Measurements from ENCODE around the gene FAAH2. TPM values are rescaled to one million over a fixed set of nuclear protein-coding genes. Genes with fewer than 3 reads are reported as not detected.

The FAAH2 gene
- total and polyA plus RNA-seq, 9 of the 15 experiments (the other 6 are each of a cell fraction or from before 2014, with no cell fraction given), result 0.07 to 1.1 (median 0.47) TPM

DNA sequence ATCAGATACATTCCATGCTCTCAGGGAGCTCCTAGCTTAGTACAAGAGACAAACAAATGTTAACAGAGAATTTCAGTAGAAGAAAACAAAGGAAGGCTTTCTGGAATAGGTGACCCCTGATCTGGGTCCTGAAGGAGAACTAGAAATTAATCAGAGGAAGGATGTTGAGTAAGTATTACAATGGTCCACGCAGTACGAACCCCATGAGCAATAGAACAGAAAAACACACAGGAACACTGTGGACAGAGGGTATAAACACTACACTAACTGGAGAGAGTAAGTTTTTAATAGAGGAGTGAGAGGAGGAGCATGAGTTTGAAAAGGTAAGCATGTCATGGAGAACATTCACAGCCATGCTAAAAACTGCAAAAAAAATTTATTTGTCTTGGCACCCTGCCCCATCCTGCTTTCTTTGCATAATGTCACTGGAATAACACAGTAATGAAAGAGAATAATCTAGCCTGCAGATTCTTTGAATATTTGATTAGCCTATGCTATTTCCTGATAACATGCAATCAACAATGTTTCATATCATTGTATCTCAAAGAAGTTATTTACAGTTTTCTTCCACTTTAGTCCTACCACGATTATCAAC is 165.0 kb downstream of the FAAH2 start:
- Histone ChIP-seq H3K9ac (ENCODE audit: insufficient read depth in 1 of 2, low read depth in 2 of 2, low read length in 2 of 2) (no peak overlapping the region), H3K4me2 (ENCODE audit: insufficient read depth, low read length) (no peak overlapping the region), H4K20me1 (replicated peaks; ENCODE audit: control insufficient read depth, insufficient read depth, low read length) (no peaks in the 10 kb centered on the region), H3K4me1 (replicated peaks in 1 of 2; ENCODE audit: control insufficient read depth in 2 of 2, insufficient read depth in 2 of 2, low read length in 2 of 2) (no peaks in the 10 kb centered on the region), H3K4me3 (no peak overlapping the region), H3K36me3 (ENCODE audit: control insufficient read depth, insufficient read depth, low read length) (no peaks in the 10 kb centered on the region), H2AFZ (ENCODE audit: low read depth, low read length) (no peak overlapping the region), H3K9me1 (ENCODE audit: control insufficient read depth, insufficient read depth, low read length) (no peaks in the 10 kb centered on the region), H3K79me2 (ENCODE audit: control insufficient read depth, insufficient read depth, low read length) (no peaks in the 10 kb centered on the region), H3K27ac (ENCODE audit: extremely low read depth, low read depth, low read length) (no peak overlapping the region), H3K27me3 (ENCODE audit: control insufficient read depth in 2 of 2, insufficient read depth in 2 of 2, low read length in 2 of 2) (no peaks in the 10 kb centered on the region), H3K9me3 (replicated peaks; ENCODE audit: control insufficient read depth, insufficient read depth, low read depth, low read length) (no peaks in the 10 kb centered on the region)
- in situ Hi-C loops (cut with MboI), result no loop called here
- ChIA-PET POLR2A (no interaction called here), CTCF (ENCODE audit: low intra/inter-chr PET ratio) (no interaction called here)
- no peak for ATAC-seq
- no TSS peak for BruUV-seq (replicated peaks)
- no peak for FAIRE-seq
- no peak for DNase-seq (ENCODE audit: extremely low read depth in 1 of 4, low spot score in 3 of 4)
- WGBS (ENCODE audit: insufficient coverage, low coverage, missing lambda C conversion rate), result 0% methylated on average over 3 of the region's 3 CpGs
- intact Hi-C loops (cut with micrococcal nuclease), result loop anchor here (5.0 kb wide), 3 partner anchors 169 to 349 kb away; no protein-coding TSS in a partner anchor
- no peak for TF ChIP-seq TFAM (CRISPR knock-in tag; conservative IDR thresholded peaks at IDR 0.05)
- TF ChIP-seq HNRNPUL1 (IDR thresholded peaks at IDR 0.05; ENCODE audit: low read length), result no peak
- TF ChIP-seq, protein P1, sequence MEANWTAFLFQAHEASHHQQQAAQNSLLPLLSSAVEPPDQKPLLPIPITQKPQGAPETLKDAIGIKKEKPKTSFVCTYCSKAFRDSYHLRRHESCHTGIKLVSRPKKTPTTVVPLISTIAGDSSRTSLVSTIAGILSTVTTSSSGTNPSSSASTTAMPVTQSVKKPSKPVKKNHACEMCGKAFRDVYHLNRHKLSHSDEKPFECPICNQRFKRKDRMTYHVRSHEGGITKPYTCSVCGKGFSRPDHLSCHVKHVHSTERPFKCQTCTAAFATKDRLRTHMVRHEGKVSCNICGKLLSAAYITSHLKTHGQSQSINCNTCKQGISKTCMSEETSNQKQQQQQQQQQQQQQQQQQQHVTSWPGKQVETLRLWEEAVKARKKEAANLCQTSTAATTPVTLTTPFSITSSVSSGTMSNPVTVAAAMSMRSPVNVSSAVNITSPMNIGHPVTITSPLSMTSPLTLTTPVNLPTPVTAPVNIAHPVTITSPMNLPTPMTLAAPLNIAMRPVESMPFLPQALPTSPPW (CRISPR knock-in tag; IDR thresholded peaks at IDR 0.05), result no peak
- TF ChIP-seq JUND (IDR thresholded peaks at IDR 0.05; ENCODE audit: borderline replicate concordance, low read depth, low read length), result no peak
- no peak for TF ChIP-seq JUND (tag; IDR thresholded peaks at IDR 0.05; ENCODE audit: borderline replicate concordance, low read depth, low read length)
- no peak for TF ChIP-seq NR1H2 (CRISPR knock-in tag; IDR thresholded peaks at IDR 0.05)
- TF ChIP-seq CHD4 (IDR thresholded peaks at IDR 0.05; ENCODE audit: insufficient read depth, insufficient replicate concordance, low read depth, low read length, poor library complexity, severe bottlenecking), result no peak
- TF ChIP-seq, protein P2, sequence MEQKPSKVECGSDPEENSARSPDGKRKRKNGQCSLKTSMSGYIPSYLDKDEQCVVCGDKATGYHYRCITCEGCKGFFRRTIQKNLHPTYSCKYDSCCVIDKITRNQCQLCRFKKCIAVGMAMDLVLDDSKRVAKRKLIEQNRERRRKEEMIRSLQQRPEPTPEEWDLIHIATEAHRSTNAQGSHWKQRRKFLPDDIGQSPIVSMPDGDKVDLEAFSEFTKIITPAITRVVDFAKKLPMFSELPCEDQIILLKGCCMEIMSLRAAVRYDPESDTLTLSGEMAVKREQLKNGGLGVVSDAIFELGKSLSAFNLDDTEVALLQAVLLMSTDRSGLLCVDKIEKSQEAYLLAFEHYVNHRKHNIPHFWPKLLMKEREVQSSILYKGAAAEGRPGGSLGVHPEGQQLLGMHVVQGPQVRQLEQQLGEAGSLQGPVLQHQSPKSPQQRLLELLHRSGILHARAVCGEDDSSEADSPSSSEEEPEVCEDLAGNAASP (IDR thresholded peaks at IDR 0.05), result no peak
- TF ChIP-seq, protein P3, sequence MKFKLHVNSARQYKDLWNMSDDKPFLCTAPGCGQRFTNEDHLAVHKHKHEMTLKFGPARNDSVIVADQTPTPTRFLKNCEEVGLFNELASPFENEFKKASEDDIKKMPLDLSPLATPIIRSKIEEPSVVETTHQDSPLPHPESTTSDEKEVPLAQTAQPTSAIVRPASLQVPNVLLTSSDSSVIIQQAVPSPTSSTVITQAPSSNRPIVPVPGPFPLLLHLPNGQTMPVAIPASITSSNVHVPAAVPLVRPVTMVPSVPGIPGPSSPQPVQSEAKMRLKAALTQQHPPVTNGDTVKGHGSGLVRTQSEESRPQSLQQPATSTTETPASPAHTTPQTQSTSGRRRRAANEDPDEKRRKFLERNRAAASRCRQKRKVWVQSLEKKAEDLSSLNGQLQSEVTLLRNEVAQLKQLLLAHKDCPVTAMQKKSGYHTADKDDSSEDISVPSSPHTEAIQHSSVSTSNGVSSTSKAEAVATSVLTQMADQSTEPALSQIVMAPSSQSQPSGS (CRISPR knock-in tag; IDR thresholded peaks at IDR 0.05), result no peak

Measured in K562 (cell line).